Esophagus squamous epithelium (tissue), 5 donors: ENCODE data around the gene NR1D2. TPM values are rescaled to one million over a fixed set of nuclear protein-coding genes. Genes with fewer than 3 reads are reported as not detected.
A peak's percentile ranks its signal among the peaks of the same experiment; 100 is the strongest.
"Not testable (repeated sequence)": the region's sequence is repeated elsewhere in the genome, so short reads cannot be mapped to it uniquely, and the experiment has no call there.

ENCODE experiments used
- DNase-seq: peaks from one replicate; lab custom pipeline; 2025; lab: John Stamatoyannopoulos, UW
- H3K27ac ChIP-seq, 4 donors: fragments of 200-600 bp; sonication (generic); one replicate each; pipeline ENCODE4 v1.5.1; 2016 to 2019; ENCODE audit warnings: mild to moderate bottlenecking in 1 of 4
- H3K27me3 ChIP-seq, 4 donors: fragments of 200-600 bp; sonication (generic); 1 replicate in 3 of 4; 2 replicates in 1 of 4; pipeline versions ENCODE4 v1.5.1 to v1.6.0; 2017 to 2021; ENCODE audit warnings: antibody characterized with exemption in 1 of 4
- H3K36me3 ChIP-seq, 3 donors: fragments of 200-600 bp; sonication (generic); one replicate each; pipeline ENCODE4 v1.5.1; 2016 to 2019
- H3K4me1 ChIP-seq, 3 donors: fragments of 200-600 bp; sonication (generic); one replicate each; pipeline ENCODE4 v1.5.1; 2017 to 2019
- H3K4me3 ChIP-seq, 4 donors: fragments of 200-600 bp; sonication (generic); 1 replicate in 3 of 4; 2 replicates in 1 of 4; pipeline ENCODE4 v1.5.1; 2016 to 2019; ENCODE audit warnings: mild to moderate bottlenecking in 2 of 4, moderate library complexity in 1 of 4
- H3K9me3 ChIP-seq, 3 donors: fragments of 200-600 bp; sonication (generic); one replicate each; pipeline ENCODE4 v1.5.1; 2016 to 2019
- POLR2A ChIP-seq, 4 donors: fragments of 450-650 bp; IDR thresholded peaks; one replicate each; pipeline ENCODE4 v1.6.1; 2017; ENCODE audit warnings: antibody characterized with exemption in 4 of 4, mild to moderate bottlenecking in 4 of 4, moderate library complexity in 3 of 4
- WGBS, 2 donors: methylation state at CpG; one replicate each; pipeline ENCODE4 v1.1.5; 2018; 5-methylcytosine and 5-hydroxymethylcytosine counted together
- intact Hi-C: fragments of 100-400 bp; cut with DNase I; formaldehyde crosslinking; loops from one replicate; pipeline ENCODE4 v1.15.0; 2022
- total RNA-seq, 4 donors: library from RNA; depleted of rRNA; stranded (reverse); fragments of >200 nt; gene quantifications; one replicate each; pipeline ENCODE4 v1.1.0, GENCODE V29; 2016
- TF ChIP-seq, protein P1 (sequence below), 6 experiments: fragments of 450-650 bp in 4 of 6; fragments of 200-600 bp in 2 of 6; sonication (generic) in 2 of 6; IDR thresholded peaks; one replicate each; pipeline ENCODE4 v1.5.1; 2016 to 2019; ENCODE audit warnings: antibody characterized with exemption in 6 of 6, mild to moderate bottlenecking in 4 of 6, moderate library complexity in 4 of 6
- donor health status: DM: yes; HTN: yes; CAD: no.

The NR1D2 gene
- total RNA-seq, 4 donors from 2014 or later: 10.8 to 34.0 (median 11.6) TPM

DNA sequence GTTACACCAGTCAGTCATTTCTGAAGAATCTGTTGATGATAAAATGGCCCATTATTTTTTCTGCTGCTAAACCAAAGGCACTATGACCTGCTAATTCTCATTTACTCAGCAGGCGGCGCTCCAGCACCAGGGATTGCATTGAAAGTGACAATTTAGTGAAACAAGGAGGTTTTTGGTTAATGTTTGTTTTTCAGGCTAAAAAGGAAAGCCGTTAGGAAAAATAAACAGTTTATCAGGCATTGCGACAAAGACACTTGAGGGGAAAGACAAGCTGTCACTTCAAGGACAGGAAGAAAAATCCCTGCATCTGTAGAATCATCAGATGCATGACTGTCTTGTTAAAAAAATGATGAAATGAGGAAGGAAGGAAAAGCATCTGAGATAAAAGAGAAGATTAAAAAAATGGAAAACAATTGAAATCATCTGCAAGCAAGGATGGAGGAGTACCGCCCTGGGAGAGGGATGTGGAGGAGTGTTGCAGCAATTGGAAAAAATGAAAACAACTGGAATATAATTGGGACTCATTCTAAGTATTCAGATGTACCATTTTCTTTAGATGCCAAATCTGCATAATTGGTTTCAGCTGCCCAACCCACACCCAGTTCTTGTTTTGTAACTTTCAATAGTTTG lies 54.0 kb downstream of the NR1D2 start:
- H3K4me1 ChIP-seq: peaks cover 2 to 17% (median 5%) of the 10 kb centered on the region in 3 donors
- 5 to 7% methylated on average over 5 of the region's 5 CpGs for WGBS, 2 donors
- H3K9me3 ChIP-seq: no peaks in the 10 kb centered on the region
- H3K36me3 ChIP-seq: no peaks in the 10 kb centered on the region
- H3K27ac ChIP-seq: no peak overlapping the region
- no peaks in the 10 kb centered on the region for H3K27me3 ChIP-seq
- TF ChIP-seq, protein P1, sequence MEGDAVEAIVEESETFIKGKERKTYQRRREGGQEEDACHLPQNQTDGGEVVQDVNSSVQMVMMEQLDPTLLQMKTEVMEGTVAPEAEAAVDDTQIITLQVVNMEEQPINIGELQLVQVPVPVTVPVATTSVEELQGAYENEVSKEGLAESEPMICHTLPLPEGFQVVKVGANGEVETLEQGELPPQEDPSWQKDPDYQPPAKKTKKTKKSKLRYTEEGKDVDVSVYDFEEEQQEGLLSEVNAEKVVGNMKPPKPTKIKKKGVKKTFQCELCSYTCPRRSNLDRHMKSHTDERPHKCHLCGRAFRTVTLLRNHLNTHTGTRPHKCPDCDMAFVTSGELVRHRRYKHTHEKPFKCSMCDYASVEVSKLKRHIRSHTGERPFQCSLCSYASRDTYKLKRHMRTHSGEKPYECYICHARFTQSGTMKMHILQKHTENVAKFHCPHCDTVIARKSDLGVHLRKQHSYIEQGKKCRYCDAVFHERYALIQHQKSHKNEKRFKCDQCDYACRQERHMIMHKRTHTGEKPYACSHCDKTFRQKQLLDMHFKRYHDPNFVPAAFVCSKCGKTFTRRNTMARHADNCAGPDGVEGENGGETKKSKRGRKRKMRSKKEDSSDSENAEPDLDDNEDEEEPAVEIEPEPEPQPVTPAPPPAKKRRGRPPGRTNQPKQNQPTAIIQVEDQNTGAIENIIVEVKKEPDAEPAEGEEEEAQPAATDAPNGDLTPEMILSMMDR (IDR thresholded peaks at IDR 0.05): peak; percentile 69 to 97 (median 92)
- no peak for TF ChIP-seq POLR2A (IDR thresholded peaks at IDR 0.05)
- no peak for DNase-seq
- H3K4me3 ChIP-seq: no peak overlapping the region
- intact Hi-C loops: no loop called here

DNA sequence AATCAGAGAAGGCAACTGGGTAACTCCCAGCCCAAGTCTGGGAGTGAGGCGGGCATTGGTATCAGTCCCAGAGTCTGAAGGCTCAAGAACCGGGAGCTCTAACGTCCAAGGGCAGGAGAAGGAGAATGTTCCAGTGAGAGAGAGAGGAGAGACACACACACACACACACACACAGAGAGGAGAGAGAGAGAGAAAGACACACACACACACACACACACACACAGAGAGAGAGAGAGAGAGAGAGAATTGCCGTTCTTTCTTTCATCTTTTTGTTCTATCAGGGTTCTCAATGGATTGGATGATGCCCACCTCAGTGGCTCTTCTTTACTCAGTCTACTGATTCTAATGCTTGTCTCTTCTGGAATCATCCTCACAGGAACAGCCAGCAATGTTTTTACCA lies 57.0 kb downstream of the NR1D2 start:
- intact Hi-C loops: loop anchor here (5.0 kb wide), 1 partner anchor 240 kb away; no protein-coding TSS in a partner anchor
- WGBS, 2 donors: 82 to 100% methylated on average over 1 to 4 of the region's 4 CpGs
- Histone ChIP-seq H3K9me3 (no peaks in the 10 kb centered on the region), H3K27me3 (no peaks in the 10 kb centered on the region), H3K36me3 (no peaks in the 10 kb centered on the region), H3K4me1 (peaks cover 4 to 34% (median 17%) of the 10 kb centered on the region in 3 donors), H3K4me3 (no peak overlapping the region), H3K27ac (no peak overlapping the region)
- TF ChIP-seq, protein P1 (IDR thresholded peaks at IDR 0.05): no peak
- no peak for TF ChIP-seq POLR2A (IDR thresholded peaks at IDR 0.05)
- no peak for DNase-seq

DNA sequence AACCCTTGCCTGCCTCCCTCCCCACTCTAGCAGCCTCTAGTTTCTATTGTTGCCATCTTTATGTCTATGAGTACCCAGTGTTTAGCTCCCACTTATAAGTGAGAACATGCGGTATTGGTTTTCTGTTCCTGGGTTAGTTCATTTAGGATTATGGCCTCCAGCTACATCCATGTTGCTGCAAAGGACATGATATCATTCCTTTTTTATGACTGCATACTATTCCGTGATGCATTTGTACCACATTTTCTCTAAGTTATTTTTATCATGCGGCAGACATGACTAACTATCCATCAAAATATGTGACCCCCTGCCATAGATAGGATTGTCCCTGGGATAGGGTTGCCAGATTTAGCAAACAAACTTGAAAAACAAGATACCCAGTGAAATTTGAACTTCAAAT lies 58.4 kb downstream of the NR1D2 start:
- H3K36me3 ChIP-seq: no peaks in the 10 kb centered on the region
- H3K27ac ChIP-seq: peak overlapping the region in 1 of 4 donors; percentile 63
- intact Hi-C loops: loop anchor here (5.0 kb wide), 1 partner anchor 239 kb away; no protein-coding TSS in a partner anchor
- H3K9me3 ChIP-seq: no peaks in the 10 kb centered on the region
- TF ChIP-seq, protein P1 (IDR thresholded peaks at IDR 0.05): no peak
- no peak for TF ChIP-seq POLR2A (IDR thresholded peaks at IDR 0.05)
- 94 to 100% methylated on average over 3 of the region's 3 CpGs for WGBS, 2 donors
- no peak overlapping the region for H3K4me3 ChIP-seq
- no peaks in the 10 kb centered on the region for H3K27me3 ChIP-seq
- H3K4me1 ChIP-seq: peaks cover 4 to 34% (median 17%) of the 10 kb centered on the region in 3 donors
- no peak for DNase-seq

DNA sequence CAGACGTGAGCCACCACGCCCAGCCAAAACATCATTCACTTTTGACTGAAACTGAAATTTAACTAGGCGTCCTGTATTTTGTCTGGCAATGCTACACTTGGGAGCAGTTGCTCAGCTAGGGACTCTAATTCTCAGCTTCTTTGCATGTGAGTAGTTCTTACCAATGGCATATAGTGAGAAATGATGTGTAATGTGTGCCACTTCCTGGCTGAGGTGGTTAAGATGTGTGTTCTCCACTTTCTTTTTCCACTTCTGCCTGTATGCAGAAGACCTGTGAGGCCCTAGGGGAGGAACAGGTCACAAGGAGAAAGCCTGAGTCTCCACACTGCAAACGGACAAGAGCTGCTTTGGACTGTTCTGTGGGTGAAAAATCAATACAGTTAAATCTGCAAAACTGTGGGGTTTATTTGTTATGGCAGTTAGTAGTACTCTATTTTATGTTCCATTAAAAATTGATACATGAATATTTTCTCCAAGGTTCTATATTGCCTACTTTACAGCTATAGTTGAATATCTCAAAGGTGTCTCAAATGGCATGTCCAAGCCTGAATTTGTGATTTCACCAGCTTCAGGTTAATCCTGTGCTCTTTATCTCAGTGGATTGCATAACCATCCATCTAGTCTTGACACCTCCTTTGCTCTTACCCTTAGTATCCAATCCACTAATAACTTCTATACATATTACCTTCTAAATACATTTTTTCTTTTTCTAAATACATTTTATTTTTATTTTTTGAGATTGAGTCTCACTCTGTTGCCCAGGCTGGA lies 59.3 kb downstream of the NR1D2 start:
- TF ChIP-seq, protein P1 (IDR thresholded peaks at IDR 0.05): no peak
- TF ChIP-seq POLR2A (IDR thresholded peaks at IDR 0.05): no peak
- H3K27me3 ChIP-seq: no peaks in the 10 kb centered on the region
- DNase-seq: no peak
- intact Hi-C loops: loop anchor here (5.0 kb wide), 1 partner anchor 238 kb away; no protein-coding TSS in a partner anchor
- peak overlapping the region; percentile 16 to 63 (median 37) for H3K27ac ChIP-seq
- no peak overlapping the region for H3K4me3 ChIP-seq
- H3K36me3 ChIP-seq: no peaks in the 10 kb centered on the region
- WGBS, 2 donors: 52 to 63% methylated on average over 4 of the region's 4 CpGs
- H3K4me1 ChIP-seq: peaks cover 4 to 27% (median 17%) of the 10 kb centered on the region in 3 donors
- no peaks in the 10 kb centered on the region for H3K9me3 ChIP-seq

DNA sequence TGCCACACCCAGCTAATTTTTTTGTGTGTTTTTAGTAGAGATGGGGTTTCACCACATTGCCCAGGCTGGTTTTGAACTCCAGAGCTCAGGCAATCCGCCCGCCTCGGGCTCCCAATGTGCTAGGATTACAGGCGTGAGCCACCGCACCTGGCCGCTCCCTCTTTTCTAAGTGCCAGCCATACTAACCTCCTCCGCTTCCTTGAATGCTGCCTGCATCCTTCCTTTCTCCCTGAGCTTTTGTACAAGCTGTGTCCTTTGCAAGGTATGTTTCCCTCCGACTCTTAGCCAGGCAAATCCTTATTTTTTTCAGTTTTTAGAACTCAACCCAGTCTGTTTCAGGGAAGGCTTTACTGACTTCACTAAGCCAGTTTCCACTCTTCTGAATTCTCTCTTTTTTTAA lies 60.6 kb downstream of the NR1D2 start:
- Histone ChIP-seq H3K4me3 (no peak overlapping the region), H3K9me3 (no peaks in the 10 kb centered on the region), H3K36me3 (no peaks in the 10 kb centered on the region), H3K27ac (peak overlapping the region in 1 of 4 donors; percentile 17), H3K4me1 (peaks cover 4 to 28% (median 17%) of the 10 kb centered on the region in 3 donors), H3K27me3 (no peaks in the 10 kb centered on the region)
- WGBS, 2 donors: 47 to 74% methylated on average over 8 of the region's 8 CpGs
- TF ChIP-seq, protein P1 (IDR thresholded peaks at IDR 0.05): no peak
- no peak for TF ChIP-seq POLR2A (IDR thresholded peaks at IDR 0.05)
- intact Hi-C loops: no loop called here
- no peak for DNase-seq

DNA sequence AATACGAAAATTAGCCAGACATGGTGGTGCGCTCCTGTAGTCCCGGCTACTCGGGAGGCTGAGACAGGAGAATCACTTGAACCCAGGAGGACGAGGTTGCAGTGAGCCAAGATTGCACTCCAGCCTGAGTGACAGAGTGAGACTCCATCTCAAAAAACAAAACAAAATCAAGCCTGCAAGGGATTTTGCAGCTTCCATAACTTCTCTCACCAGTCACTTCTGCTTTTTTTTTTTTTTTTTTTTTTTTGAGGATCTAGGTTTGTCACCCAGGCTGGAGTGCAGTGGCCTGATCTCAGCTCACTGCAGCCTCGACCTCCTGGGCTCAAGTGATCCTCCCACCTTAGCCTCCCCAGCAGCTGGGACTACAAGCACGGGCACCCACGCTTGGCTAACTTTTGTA lies 65.7 kb downstream of the NR1D2 start:
- Histone ChIP-seq H3K4me1 (peaks cover 0 to 32% (median 4%) of the 10 kb centered on the region in 3 donors), H3K27ac (peak overlapping the region in 1 of 4 donors; percentile 39)
- H3K4me3 ChIP-seq, H3K27me3 ChIP-seq, DNase-seq, H3K36me3 ChIP-seq, H3K9me3 ChIP-seq, intact Hi-C loops: not testable (repeated sequence)
- WGBS, 2 donors: 70 to 82% methylated on average over 6 to 8 of the region's 8 CpGs
